HepG2 (cell line): Measurements from ENCODE around the gene ELFN1.

Source experiments
- AGO2 ChIP-seq: fragments of 200-400 bp; formaldehyde crosslinking; optimal IDR thresholded peaks from 2 replicates; pipeline ENCODE3; 2017; ENCODE audit warnings: mild to moderate bottlenecking, low read depth, low read length, moderate library complexity
- CREB1 ChIP-seq, 2 experiments: fragments of 450-650 bp in 1 of 2; IDR thresholded peaks; 2 replicates each; pipeline ENCODE4 v1.6.1; 2016 to 2017; ENCODE audit warnings: control low read depth in 1 of 2, mild to moderate bottlenecking in 1 of 2, missing compliant biosample characterization in 1 of 2, missing genetic modification characterization in 1 of 2
- CTCF ChIP-seq: sonication (generic); formaldehyde crosslinking; IDR thresholded peaks from 2 replicates; pipeline ENCODE4 v1.5.0; 2020; ENCODE audit warnings: mild to moderate bottlenecking, missing genetic modification reagents, moderate library complexity
- MAX ChIP-seq: IDR thresholded peaks from 2 replicates; pipeline ENCODE4 v1.6.1; 2012; ENCODE audit warnings: inconsistent platforms
- NFYB ChIP-seq: sonication (generic); formaldehyde crosslinking; IDR thresholded peaks from 2 replicates; pipeline ENCODE4 v1.4.0; 2020; ENCODE audit warnings: missing genetic modification reagents
- REST ChIP-seq, 2 experiments: IDR thresholded peaks; 2 replicates each; pipeline ENCODE4 v1.6.1; 2011 to 2012; ENCODE audit warnings: low read length in 2 of 2, borderline replicate concordance in 1 of 2, low read depth in 1 of 2, mild to moderate bottlenecking in 1 of 2, moderate library complexity in 1 of 2
- SMC3 ChIP-seq: IDR thresholded peaks from 2 replicates; pipeline ENCODE4 v1.6.1; 2011; ENCODE audit warnings: low read length, improper control_type of control experiment
- SOX13 ChIP-seq, 3 experiments: fragments of 450-650 bp in 1 of 3; sonication (generic) in 1 of 3; formaldehyde crosslinking in 1 of 3; IDR thresholded peaks in 2 of 3; conservative IDR thresholded peaks in 1 of 3; 2 replicates each; pipeline versions ENCODE4 v1.5.0 to v1.6.1; 2016 to 2020; ENCODE audit warnings: antibody characterized with exemption in 1 of 3, mild to moderate bottlenecking in 1 of 3, missing compliant biosample characterization in 1 of 3, missing genetic modification reagents in 1 of 3, moderate library complexity in 1 of 3
- TAF1 ChIP-seq: sonication (generic); formaldehyde crosslinking; IDR thresholded peaks from 2 replicates; pipeline ENCODE4 v1.4.0; 2020; ENCODE audit warnings: missing genetic modification reagents
- ZNF281 ChIP-seq: sonication (generic); formaldehyde crosslinking; IDR thresholded peaks from 2 replicates; pipeline ENCODE4 v1.4.0; 2020; ENCODE audit warnings: missing genetic modification reagents, borderline replicate concordance
- TF ChIP-seq, protein P1 (sequence below): sonication (generic); formaldehyde crosslinking; conservative IDR thresholded peaks from 2 replicates; pipeline ENCODE4 v1.8.1; 2023; ENCODE audit warnings: missing genetic modification reagents

- TF ChIP-seq NFYB (no peak), REST (IDR thresholded peaks at IDR 0.05; ENCODE audit: borderline replicate concordance in 1 of 2, low read depth in 1 of 2, low read length in 2 of 2) (no peak), SOX13 (IDR thresholded peaks at IDR 0.05) (no peak), SOX13 (CRISPR knock-in tag; conservative IDR thresholded peaks at IDR 0.05 in 1 of 2, IDR thresholded peaks at IDR 0.05 in 1 of 2) (no peak), TAF1 (CRISPR knock-in tag) (no peak), CREB1 (IDR thresholded peaks at IDR 0.05) (no peak), CREB1 (CRISPR knock-in tag; IDR thresholded peaks at IDR 0.05) (no peak), CTCF (no peak), SMC3 (no peak), AGO2 (no peak), ZNF281 (no peak), MAX (no peak)
- TF ChIP-seq, protein P1, sequence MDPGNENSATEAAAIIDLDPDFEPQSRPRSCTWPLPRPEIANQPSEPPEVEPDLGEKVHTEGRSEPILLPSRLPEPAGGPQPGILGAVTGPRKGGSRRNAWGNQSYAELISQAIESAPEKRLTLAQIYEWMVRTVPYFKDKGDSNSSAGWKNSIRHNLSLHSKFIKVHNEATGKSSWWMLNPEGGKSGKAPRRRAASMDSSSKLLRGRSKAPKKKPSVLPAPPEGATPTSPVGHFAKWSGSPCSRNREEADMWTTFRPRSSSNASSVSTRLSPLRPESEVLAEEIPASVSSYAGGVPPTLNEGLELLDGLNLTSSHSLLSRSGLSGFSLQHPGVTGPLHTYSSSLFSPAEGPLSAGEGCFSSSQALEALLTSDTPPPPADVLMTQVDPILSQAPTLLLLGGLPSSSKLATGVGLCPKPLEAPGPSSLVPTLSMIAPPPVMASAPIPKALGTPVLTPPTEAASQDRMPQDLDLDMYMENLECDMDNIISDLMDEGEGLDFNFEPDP (CRISPR knock-in tag), result no peak
Measured at GRCh38 chr7:1691601-1692514, 21.8 kb downstream of the ELFN1 start.
